Neutrophil (primary cell): ENCODE data around the gene MMP19.
"Not testable (repeated sequence)": the region's sequence is repeated elsewhere in the genome, so short reads cannot be mapped to it uniquely, and the experiment has no call there.

ENCODE experiments used
- H3K27ac ChIP-seq: fragments of 200-600 bp; sonication (generic); 2 replicates; pipeline ENCODE4 v1.5.1; 2016; ENCODE audit warnings: mild to moderate bottlenecking, moderate library complexity
- H3K27me3 ChIP-seq: fragments of 200-600 bp; sonication (generic); 2 replicates; pipeline ENCODE4 v1.6.0; 2016; ENCODE audit warnings: mild to moderate bottlenecking
- H3K36me3 ChIP-seq: fragments of 200-600 bp; sonication (generic); 2 replicates; pipeline ENCODE4 v1.5.1; 2017
- H3K4me1 ChIP-seq, 2 experiments: fragments of 200-600 bp in 1 of 2; sonication (generic) in 1 of 2; 1 replicate in 1 of 2; 2 replicates in 1 of 2; pipeline versions ENCODE4 v1.5.1 to v1.6.1; 2013 to 2016; ENCODE audit warnings: low read depth in 1 of 2, low read length in 1 of 2, mild to moderate bottlenecking in 1 of 2, moderate library complexity in 1 of 2; ENCODE audit not compliant: control insufficient read depth in 1 of 2, insufficient read depth in 1 of 2
- H3K4me3 ChIP-seq, 2 experiments: fragments of 200-600 bp in 1 of 2; sonication (generic) in 1 of 2; 1 replicate in 1 of 2; 2 replicates in 1 of 2; pipeline ENCODE4 v1.5.1; 2013 to 2016; ENCODE audit warnings: low read depth in 1 of 2, low read length in 1 of 2, mild to moderate bottlenecking in 1 of 2, moderate library complexity in 1 of 2
- H3K9me3 ChIP-seq: fragments of 200-600 bp; sonication (generic); 2 replicates; pipeline ENCODE4 v1.5.1; 2016
- CTCF ChIP-seq: fragments of 200-600 bp; sonication (generic); IDR thresholded peaks from 2 replicates; pipeline ENCODE4 v1.5.1; 2016; ENCODE audit warnings: antibody characterized with exemption

Gene MMP19

GRCh38 chr12:55840581-55841351 lies 2.0 kb downstream of the MMP19 start:
- H3K27me3 ChIP-seq = no peaks in the 10 kb centered on the region
- no peak for TF ChIP-seq CTCF
- H3K4me3 ChIP-seq = no peak overlapping the region

GRCh38 chr12:55839345-55840140 lies 3.2 kb downstream of the MMP19 start:
- TF ChIP-seq CTCF = no peak
- no peaks in the 10 kb centered on the region for H3K27me3 ChIP-seq
- no peaks in the 10 kb centered on the region for H3K4me1 ChIP-seq
- H3K36me3 ChIP-seq = no peaks in the 10 kb centered on the region
- no peak overlapping the region for H3K27ac ChIP-seq
- H3K4me3 ChIP-seq = no peak overlapping the region
- no peaks in the 10 kb centered on the region for H3K9me3 ChIP-seq

More at GRCh38 chr12:55840581-55841351, 2.0 kb downstream of the MMP19 start:
- H3K4me1 ChIP-seq = no peaks in the 10 kb centered on the region
- no peaks in the 10 kb centered on the region for H3K9me3 ChIP-seq
- no peaks in the 10 kb centered on the region for H3K36me3 ChIP-seq
- no peak overlapping the region for H3K27ac ChIP-seq

- Histone ChIP-seq H3K4me3 (no peak overlapping the region), H3K27me3 (no peaks in the 10 kb centered on the region), H3K4me1 (no peaks in the 10 kb centered on the region), H3K27ac (no peak overlapping the region), H3K36me3 (no peaks in the 10 kb centered on the region), H3K9me3 (no peaks in the 10 kb centered on the region)
- no peak for TF ChIP-seq CTCF
Observed at GRCh38 chr12:55838361-55838760, 4.4 kb downstream of the MMP19 start.

GRCh38 chr12:55834400-55834799 lies 8.3 kb downstream of the MMP19 start:
- H3K36me3 ChIP-seq, H3K27me3 ChIP-seq, H3K4me3 ChIP-seq, H3K9me3 ChIP-seq, H3K27ac ChIP-seq: not testable (repeated sequence)
- H3K4me1 ChIP-seq = peaks cover 11 to 14% of the 10 kb centered on the region in 2 experiments

GRCh38 chr12:55833056-55833455 lies 9.7 kb downstream of the MMP19 start:
- Histone ChIP-seq H3K4me1 (peaks cover 21 to 23% of the 10 kb centered on the region in 2 experiments), H3K27ac (no peak overlapping the region), H3K36me3 (no peaks in the 10 kb centered on the region), H3K9me3 (no peaks in the 10 kb centered on the region), H3K27me3 (no peaks in the 10 kb centered on the region), H3K4me3 (no peak overlapping the region)
- no peak for TF ChIP-seq CTCF

GRCh38 chr12:55831447-55831815 lies 11.3 kb downstream of the MMP19 start:
- Histone ChIP-seq H3K4me1 (peaks cover 31% of the 10 kb centered on the region in 2 experiments), H3K27me3 (no peaks in the 10 kb centered on the region), H3K36me3 (no peaks in the 10 kb centered on the region), H3K27ac (peak overlapping the region; percentile 31), H3K4me3 (peak overlapping the region in 1 of 2 experiments; percentile 98), H3K9me3 (no peaks in the 10 kb centered on the region)
- TF ChIP-seq CTCF = no peak
